Measurements from ENCODE around the gene LRRC2. TPM values are rescaled to one million over a fixed set of nuclear protein-coding genes. Genes with fewer than 3 reads are reported as not detected.

The LRRC2 gene
- total and polyA plus RNA-seq, 9 donors, result 1.1 to 4.1 (median 2.7) TPM

DNA sequence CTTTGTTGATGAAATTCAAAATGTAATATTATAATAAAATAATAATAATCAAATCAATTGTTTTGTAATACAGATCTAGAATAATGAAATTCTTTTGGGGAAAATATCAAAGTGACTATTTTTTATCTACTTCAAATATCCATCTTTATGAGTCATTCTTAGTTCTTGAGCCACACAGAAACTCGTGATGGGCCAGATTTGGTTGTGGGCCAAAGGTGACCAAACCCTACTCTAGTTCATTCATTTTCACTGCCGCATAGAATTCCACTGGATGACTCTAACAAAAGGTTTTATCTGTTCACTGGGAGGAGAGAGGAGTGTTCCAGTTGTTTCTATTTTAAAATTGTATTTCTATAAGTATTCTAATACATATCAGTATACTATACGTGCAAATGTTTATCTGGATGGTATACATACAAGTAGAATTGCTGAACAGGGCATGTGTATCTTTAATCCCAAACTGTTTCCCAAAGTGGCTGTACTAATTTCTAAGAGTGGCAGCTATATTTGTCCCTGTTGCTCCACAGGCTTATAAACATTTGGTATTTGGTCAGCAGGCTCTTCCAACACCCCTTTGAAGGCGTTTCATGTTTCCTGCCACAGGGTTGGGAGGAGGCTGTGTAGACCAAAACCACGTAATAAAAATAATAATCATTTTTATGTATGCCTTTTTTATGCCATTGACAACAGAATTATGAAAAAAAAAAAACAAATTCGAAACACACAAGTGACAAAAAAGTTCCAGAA is 75.6 kb downstream of the LRRC2 start:
- H3K36me3 ChIP-seq (ENCODE audit: control insufficient read depth, insufficient read depth, low read length), result no peaks in the 10 kb centered on the region
- no peaks in the 10 kb centered on the region for H3K9me3 ChIP-seq (replicated peaks; ENCODE audit: control insufficient read depth, low read depth, low read length)
- peak; percentile 23 for DNase-seq
- H3K27me3 ChIP-seq (ENCODE audit: control insufficient read depth, insufficient read depth, low read length), result peaks cover 3% of the 10 kb centered on the region
- peaks cover 14% of the 10 kb centered on the region for H3K4me1 ChIP-seq (ENCODE audit: control insufficient read depth, insufficient read depth, low read length)
- peak overlapping the region; percentile 55 for H3K27ac ChIP-seq (ENCODE audit: low read length)
- H3K4me3 ChIP-seq (ENCODE audit: low read length), result no peak overlapping the region
- WGBS (ENCODE audit: insufficient coverage), result 71% methylated on average over 1 of the region's 6 CpGs

DNA sequence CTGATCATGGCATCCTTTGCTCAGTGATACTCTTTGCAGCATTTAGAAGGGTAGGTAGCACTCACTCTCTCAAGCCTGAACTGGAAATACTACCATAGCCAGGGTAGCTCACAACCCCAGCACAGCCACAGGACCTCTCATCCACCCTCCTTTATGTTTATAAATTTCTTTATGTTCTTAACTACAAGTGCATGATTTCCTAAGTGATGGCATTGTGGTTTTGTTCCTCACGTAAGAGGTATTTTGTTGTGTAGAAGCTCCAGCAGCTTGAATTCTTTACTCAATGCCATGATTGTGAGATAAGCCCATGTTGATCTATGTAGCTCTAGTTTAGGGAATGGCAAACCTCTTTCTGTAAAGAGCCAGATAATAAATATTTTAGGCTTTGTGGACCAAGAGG is 76.2 kb downstream of the LRRC2 start:
- no peaks in the 10 kb centered on the region for H3K9me3 ChIP-seq (replicated peaks; ENCODE audit: control insufficient read depth, low read depth, low read length)
- H3K4me1 ChIP-seq (ENCODE audit: control insufficient read depth, insufficient read depth, low read length), result peaks cover 21% of the 10 kb centered on the region
- H3K27me3 ChIP-seq (ENCODE audit: control insufficient read depth, insufficient read depth, low read length), result peaks cover 3% of the 10 kb centered on the region
- WGBS (ENCODE audit: insufficient coverage), result 60% methylated on average over 1 of the region's 1 CpG
- H3K4me3 ChIP-seq (ENCODE audit: low read length), result no peak overlapping the region
- no peak overlapping the region for H3K27ac ChIP-seq (ENCODE audit: low read length)
- no peaks in the 10 kb centered on the region for H3K36me3 ChIP-seq (ENCODE audit: control insufficient read depth, insufficient read depth, low read length)
- DNase-seq, result no peak

DNA sequence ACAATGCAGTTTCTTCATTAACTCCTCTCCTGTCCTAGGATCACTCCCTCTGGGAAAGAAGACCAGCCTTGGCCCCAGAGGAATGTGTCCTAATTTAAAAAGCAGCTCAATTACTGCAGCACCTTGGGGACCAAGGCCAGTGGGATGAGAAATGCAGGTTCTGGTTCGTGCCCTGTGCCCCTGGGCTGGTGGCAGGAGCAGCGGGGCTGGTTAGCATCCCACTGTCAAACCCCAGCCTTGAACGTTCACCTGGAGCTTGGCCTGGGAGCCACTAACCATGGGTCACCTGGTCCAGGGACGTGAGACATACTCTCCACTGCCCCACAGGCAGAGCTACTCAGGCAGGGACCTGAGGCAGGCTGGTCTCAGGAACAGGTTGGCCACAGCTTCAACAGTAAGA is 76.7 kb downstream of the LRRC2 start:
- Histone ChIP-seq H3K27ac (ENCODE audit: low read length) (no peak overlapping the region), H3K4me3 (ENCODE audit: low read length) (no peak overlapping the region), H3K4me1 (ENCODE audit: control insufficient read depth, insufficient read depth, low read length) (peaks cover 25% of the 10 kb centered on the region), H3K27me3 (ENCODE audit: control insufficient read depth, insufficient read depth, low read length) (peaks cover 3% of the 10 kb centered on the region), H3K36me3 (ENCODE audit: control insufficient read depth, insufficient read depth, low read length) (no peaks in the 10 kb centered on the region), H3K9me3 (replicated peaks; ENCODE audit: control insufficient read depth, low read depth, low read length) (no peaks in the 10 kb centered on the region)
- no peak for DNase-seq
- WGBS (ENCODE audit: insufficient coverage), result 68% methylated on average over 4 of the region's 4 CpGs

DNA sequence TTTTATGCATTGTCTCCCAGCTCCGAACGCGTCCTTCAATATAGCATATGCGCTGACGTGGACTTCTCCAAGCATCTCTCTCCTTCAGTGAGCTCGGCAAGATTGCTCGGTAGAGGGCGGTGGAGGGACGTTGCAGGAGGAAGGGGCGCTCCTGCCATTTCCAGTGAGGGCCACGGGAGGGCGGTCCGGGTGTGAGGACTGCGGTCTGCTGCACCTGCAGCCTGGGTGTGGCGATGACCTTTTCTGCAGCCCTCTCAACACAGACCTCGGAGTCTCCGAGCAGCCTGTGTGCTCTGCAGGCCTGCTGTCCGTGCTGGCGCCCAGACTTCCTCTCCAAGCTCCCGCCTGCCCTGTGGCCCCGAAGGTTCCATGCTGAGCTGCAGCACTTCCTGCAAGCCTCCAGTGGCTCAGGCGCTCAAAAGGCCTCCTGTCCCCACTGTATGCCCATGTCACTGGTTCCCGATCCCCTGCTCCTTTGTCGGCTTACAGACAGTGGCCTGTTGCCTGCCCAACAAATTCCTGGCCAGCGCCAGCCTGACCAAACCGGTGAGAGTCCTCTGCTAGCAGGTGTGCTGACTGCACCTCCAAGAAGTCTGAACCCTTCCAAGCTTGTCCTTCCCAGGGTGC is 77.3 kb downstream of the LRRC2 start:
- Histone ChIP-seq H3K9me3 (replicated peaks; ENCODE audit: control insufficient read depth, low read depth, low read length) (no peaks in the 10 kb centered on the region), H3K27me3 (ENCODE audit: control insufficient read depth, insufficient read depth, low read length) (peaks cover 3% of the 10 kb centered on the region), H3K27ac (ENCODE audit: low read length) (no peak overlapping the region), H3K4me3 (ENCODE audit: low read length) (no peak overlapping the region), H3K36me3 (ENCODE audit: control insufficient read depth, insufficient read depth, low read length) (no peaks in the 10 kb centered on the region), H3K4me1 (ENCODE audit: control insufficient read depth, insufficient read depth, low read length) (peaks cover 31% of the 10 kb centered on the region)
- peak; percentile 93 for DNase-seq
- 14% methylated on average over 18 of the region's 26 CpGs for WGBS (ENCODE audit: insufficient coverage)

DNA sequence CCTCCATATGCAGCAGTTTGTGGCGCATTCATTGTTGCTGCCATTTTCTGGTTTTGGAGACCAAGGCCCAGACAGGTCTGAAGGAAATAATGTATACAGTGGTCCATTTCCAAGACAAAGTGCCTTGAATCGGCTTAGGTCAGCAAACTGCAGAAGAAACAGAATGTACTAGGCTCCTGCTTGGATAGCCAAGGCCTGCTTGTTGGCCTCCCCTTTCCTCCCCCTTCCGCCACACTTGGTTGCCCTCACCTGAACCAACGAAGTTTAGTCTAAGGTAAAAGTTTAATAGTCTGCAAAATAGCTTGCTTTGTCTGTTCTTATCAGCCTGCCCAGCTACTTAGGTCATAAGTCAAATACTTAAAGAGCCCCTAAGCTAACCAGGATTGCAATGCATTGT is 80.3 kb downstream of the LRRC2 start:
- 60% methylated on average over 1 of the region's 4 CpGs for WGBS (ENCODE audit: insufficient coverage)

GRCh38 chr3:46484911-46485778 is 81.0 kb downstream of the LRRC2 start:
- WGBS (ENCODE audit: insufficient coverage), result 20% methylated on average over 5 of the region's 10 CpGs
- peaks cover 5% of the 10 kb centered on the region for H3K27me3 ChIP-seq (ENCODE audit: control insufficient read depth, insufficient read depth, low read length)
- peak; percentile 75 for DNase-seq

More for the DNA sequence above, 80.3 kb downstream of the LRRC2 start:
- Histone ChIP-seq H3K27ac (ENCODE audit: low read length) (peak overlapping the region; percentile 29), H3K4me1 (ENCODE audit: control insufficient read depth, insufficient read depth, low read length) (peaks cover 28% of the 10 kb centered on the region), H3K36me3 (ENCODE audit: control insufficient read depth, insufficient read depth, low read length) (no peaks in the 10 kb centered on the region), H3K9me3 (replicated peaks; ENCODE audit: control insufficient read depth, low read depth, low read length) (no peaks in the 10 kb centered on the region), H3K27me3 (ENCODE audit: control insufficient read depth, insufficient read depth, low read length) (peaks cover 4% of the 10 kb centered on the region), H3K4me3 (ENCODE audit: low read length) (no peak overlapping the region)
- DNase-seq, result no peak

DNA sequence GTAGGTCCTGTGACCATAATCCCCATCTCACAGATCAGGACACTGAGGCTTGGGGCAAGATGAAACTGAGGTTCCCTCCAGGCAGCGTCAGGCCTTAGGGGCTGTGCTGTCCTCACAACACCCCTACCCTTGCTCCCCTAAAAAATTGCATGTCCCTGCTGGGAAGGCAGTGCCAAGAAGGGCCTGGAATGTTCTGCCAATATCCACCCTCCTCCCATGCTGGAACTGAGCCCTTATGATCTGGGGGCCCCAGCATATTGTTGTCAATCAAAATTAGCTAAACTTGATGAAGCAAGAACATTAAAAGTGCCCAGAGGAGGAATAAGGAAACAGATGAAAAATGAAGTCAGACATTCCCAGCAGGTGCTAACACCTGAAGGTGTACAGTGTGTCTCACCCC is 81.7 kb downstream of the LRRC2 start:
- WGBS (ENCODE audit: insufficient coverage), result no CpG with 5 or more reads among the region's 1 CpG
- peak overlapping the region; percentile 38 for H3K27ac ChIP-seq (ENCODE audit: low read length)
- H3K9me3 ChIP-seq (replicated peaks; ENCODE audit: control insufficient read depth, low read depth, low read length), result no peaks in the 10 kb centered on the region

More at GRCh38 chr3:46484911-46485778, 81.0 kb downstream of the LRRC2 start:
- peak overlapping the region; percentile 38 for H3K27ac ChIP-seq (ENCODE audit: low read length)
- no peak overlapping the region for H3K4me3 ChIP-seq (ENCODE audit: low read length)
- H3K4me1 ChIP-seq (ENCODE audit: control insufficient read depth, insufficient read depth, low read length), result peaks cover 28% of the 10 kb centered on the region
- no peaks in the 10 kb centered on the region for H3K36me3 ChIP-seq (ENCODE audit: control insufficient read depth, insufficient read depth, low read length)
- H3K9me3 ChIP-seq (replicated peaks; ENCODE audit: control insufficient read depth, low read depth, low read length), result no peaks in the 10 kb centered on the region

DNA sequence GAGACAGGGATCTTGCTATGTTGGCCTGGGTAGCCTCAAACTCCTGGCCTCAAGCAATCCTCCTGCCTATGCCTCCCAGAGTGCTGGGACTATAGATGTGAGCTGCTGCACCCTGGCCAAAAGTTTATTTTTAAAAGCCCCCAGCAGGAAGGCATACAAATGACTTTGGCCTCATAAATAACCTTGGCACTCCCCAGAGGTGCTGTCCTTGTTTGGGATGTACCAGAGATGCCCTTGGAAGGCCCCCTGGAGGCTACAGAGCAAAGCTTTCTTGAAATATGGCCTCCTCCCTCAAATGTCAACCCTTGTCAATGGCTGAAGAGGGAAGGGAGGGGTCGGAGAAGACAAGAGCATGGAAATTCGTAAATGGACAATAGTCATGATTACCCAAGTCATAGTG is 82.3 kb downstream of the LRRC2 start:
- peaks cover 5% of the 10 kb centered on the region for H3K27me3 ChIP-seq (ENCODE audit: control insufficient read depth, insufficient read depth, low read length)
- H3K4me3 ChIP-seq (ENCODE audit: low read length), result no peak overlapping the region
- peaks cover 23% of the 10 kb centered on the region for H3K4me1 ChIP-seq (ENCODE audit: control insufficient read depth, insufficient read depth, low read length)
- H3K36me3 ChIP-seq (ENCODE audit: control insufficient read depth, insufficient read depth, low read length), result no peaks in the 10 kb centered on the region
- 100% methylated on average over 1 of the region's 2 CpGs for WGBS (ENCODE audit: insufficient coverage)
- H3K9me3 ChIP-seq (replicated peaks; ENCODE audit: control insufficient read depth, low read depth, low read length), result no peaks in the 10 kb centered on the region
- no peak overlapping the region for H3K27ac ChIP-seq (ENCODE audit: low read length)
- DNase-seq, result no peak

More for the DNA sequence above, 81.7 kb downstream of the LRRC2 start:
- Histone ChIP-seq H3K4me3 (ENCODE audit: low read length) (no peak overlapping the region), H3K36me3 (ENCODE audit: control insufficient read depth, insufficient read depth, low read length) (no peaks in the 10 kb centered on the region), H3K4me1 (ENCODE audit: control insufficient read depth, insufficient read depth, low read length) (peaks cover 28% of the 10 kb centered on the region), H3K27me3 (ENCODE audit: control insufficient read depth, insufficient read depth, low read length) (peaks cover 5% of the 10 kb centered on the region)
- DNase-seq, result no peak

GRCh38 chr3:46482632-46483350 is 83.3 kb downstream of the LRRC2 start:
- H3K4me3 ChIP-seq (ENCODE audit: low read length), result no peak overlapping the region
- DNase-seq, result peak; percentile 51
- H3K27ac ChIP-seq (ENCODE audit: low read length), result no peak overlapping the region
- no peaks in the 10 kb centered on the region for H3K36me3 ChIP-seq (ENCODE audit: control insufficient read depth, insufficient read depth, low read length)
- WGBS (ENCODE audit: insufficient coverage), result no CpG with 5 or more reads among the region's 1 CpG
- H3K9me3 ChIP-seq (replicated peaks; ENCODE audit: control insufficient read depth, low read depth, low read length), result no peaks in the 10 kb centered on the region
- H3K27me3 ChIP-seq (ENCODE audit: control insufficient read depth, insufficient read depth, low read length), result peaks cover 5% of the 10 kb centered on the region
- peaks cover 22% of the 10 kb centered on the region for H3K4me1 ChIP-seq (ENCODE audit: control insufficient read depth, insufficient read depth, low read length)
